HEK293T (cell line): ENCODE measurements around the gene MYH6.

Source experiments
- CTCF ChIA-PET: fragments of 350-600 bp; formaldehyde crosslinking; extraction: SDS; loops from one replicate; lab custom pipeline; 2021; ENCODE audit warnings: antibody characterized with exemption, inconsistent platforms; lab: Yijun Ruan, JAX
- POLR2A ChIA-PET: fragments of 350-600 bp; formaldehyde crosslinking; extraction: SDS; loops from one replicate; lab custom pipeline; 2020; ENCODE audit warnings: antibody characterized with exemption, inconsistent platforms; lab: Yijun Ruan, JAX
- DNase-seq: peaks from one replicate; pipeline ENCODE4 v3.0.0; 2012; ENCODE audit warnings: mixed read lengths; ENCODE audit errors: extremely low spot score
- ARNT ChIP-seq: fragments of 450-650 bp; IDR thresholded peaks from 2 replicates; pipeline ENCODE4 v1.6.1; 2017; ENCODE audit warnings: mild to moderate bottlenecking
- BHLHE40 ChIP-seq: fragments of 450-650 bp; IDR thresholded peaks from 2 replicates; pipeline ENCODE4 v1.6.1; 2016; ENCODE audit warnings: mild to moderate bottlenecking, moderate library complexity, borderline replicate concordance
- CTBP1 ChIP-seq: fragments of 450-650 bp; IDR thresholded peaks from 2 replicates; pipeline ENCODE4 v1.6.1; 2016; ENCODE audit warnings: borderline replicate concordance
- ELF4 ChIP-seq: fragments of 450-650 bp; IDR thresholded peaks from 2 replicates; pipeline ENCODE4 v1.6.1; 2017; ENCODE audit warnings: antibody characterized with exemption
- FOXA1 ChIP-seq: fragments of 450-650 bp; IDR thresholded peaks from 2 replicates; pipeline ENCODE4 v1.6.1; 2016; ENCODE audit warnings: mild to moderate bottlenecking
- FOXK2 ChIP-seq: fragments of 450-650 bp; IDR thresholded peaks from 2 replicates; pipeline ENCODE4 v1.6.1; 2016; ENCODE audit warnings: mild to moderate bottlenecking
- FOXM1 ChIP-seq: fragments of 450-650 bp; IDR thresholded peaks from 2 replicates; pipeline ENCODE4 v1.6.1; 2017; ENCODE audit warnings: mild to moderate bottlenecking, borderline replicate concordance
- HDGF ChIP-seq: fragments of 450-650 bp; IDR thresholded peaks from 2 replicates; pipeline ENCODE4 v1.6.1; 2017; ENCODE audit warnings: antibody characterized with exemption, borderline replicate concordance
- L3MBTL2 ChIP-seq: fragments of 450-650 bp; conservative IDR thresholded peaks from 2 replicates; pipeline ENCODE4 v1.6.1; 2016; ENCODE audit warnings: mild to moderate bottlenecking
- LEF1 ChIP-seq: fragments of 450-650 bp; IDR thresholded peaks from 2 replicates; pipeline ENCODE4 v1.6.1; 2017; ENCODE audit warnings: mild to moderate bottlenecking, borderline replicate concordance
- NFRKB ChIP-seq: fragments of 450-650 bp; IDR thresholded peaks from 2 replicates; pipeline ENCODE4 v1.6.1; 2016; ENCODE audit warnings: mild to moderate bottlenecking, moderate library complexity
- PKNOX1 ChIP-seq: fragments of 450-650 bp; IDR thresholded peaks from 2 replicates; pipeline ENCODE4 v1.6.1; 2016
- SP1 ChIP-seq: fragments of 450-650 bp; IDR thresholded peaks from 2 replicates; pipeline ENCODE4 v1.6.1; 2017
- SUZ12 ChIP-seq: fragments of 450-650 bp; IDR thresholded peaks from 2 replicates; pipeline ENCODE4 v1.6.1; 2016; ENCODE audit warnings: mild to moderate bottlenecking
- TARDBP ChIP-seq: fragments of 450-650 bp; IDR thresholded peaks from 2 replicates; pipeline ENCODE4 v1.6.1; 2016
- ZNF384 ChIP-seq: fragments of 450-650 bp; IDR thresholded peaks from 2 replicates; pipeline ENCODE4 v1.6.1; 2016

MYH6 gene

GRCh38 chr14:23349156-23349845 lies 58.8 kb downstream of the MYH6 start:
- TF ChIP-seq FOXA1 = no peak
- no peak for TF ChIP-seq NFRKB
- no peak for TF ChIP-seq FOXM1
- TF ChIP-seq TARDBP = no peak
- no peak for TF ChIP-seq LEF1
- TF ChIP-seq ARNT = no peak
- TF ChIP-seq HDGF = no peak
- no peak for TF ChIP-seq SP1
- TF ChIP-seq L3MBTL2 = no peak
- TF ChIP-seq CTBP1 = no peak
- TF ChIP-seq ZNF384 = no peak
- TF ChIP-seq ELF4 = no peak
- no peak for TF ChIP-seq FOXK2
- POLR2A ChIA-PET = no interaction called here
- no peak for DNase-seq
- CTCF ChIA-PET = no interaction called here

- DNase-seq = no peak
- POLR2A ChIA-PET = no interaction called here
- TF ChIP-seq CTBP1 (no peak), HDGF (no peak), SP1 (no peak), SUZ12 (no peak), ZNF384 (no peak), ELF4 (no peak), PKNOX1 (no peak), L3MBTL2 (no peak)
- CTCF ChIA-PET = no interaction called here
Measured at GRCh38 chr14:23348297-23348655, 59.8 kb downstream of the MYH6 start.

GRCh38 chr14:23347406-23348296 lies 60.4 kb downstream of the MYH6 start:
- TF ChIP-seq L3MBTL2 (no peak), ZNF384 (no peak), ELF4 (no peak), SUZ12 (no peak), FOXA1 (no peak), FOXM1 (no peak), TARDBP (no peak), LEF1 (no peak), CTBP1 (no peak), HDGF (no peak)
- CTCF ChIA-PET = no interaction called here
- DNase-seq = no peak
- POLR2A ChIA-PET = no interaction called here

- TF ChIP-seq CTBP1 (no peak), PKNOX1 (no peak), ARNT (no peak), FOXA1 (no peak), BHLHE40 (no peak), ZNF384 (no peak), SUZ12 (no peak), ELF4 (no peak), L3MBTL2 (no peak), SP1 (no peak), LEF1 (no peak), NFRKB (no peak), TARDBP (no peak), FOXM1 (no peak), FOXK2 (no peak), HDGF (no peak)
- DNase-seq = no peak
- ChIA-PET CTCF (interaction anchor here (2.3 kb wide), 1 partner anchor 13 kb away, joined by 8 read pairs; no protein-coding TSS in a partner anchor), POLR2A (interaction anchor here (1.8 kb wide), 1 partner anchor 26 kb away, joined by 11 read pairs; the partner anchor contains the start of gene PABPN1)
Measured at GRCh38 chr14:23346693-23347405, 61.2 kb downstream of the MYH6 start.

GRCh38 chr14:23345987-23346692 lies 61.9 kb downstream of the MYH6 start:
- DNase-seq = no peak
- POLR2A ChIA-PET = interaction anchor here (1.1 to 1.8 kb wide), 2 partner anchors 25 to 251 kb away, joined by 3 to 11 read pairs; partner anchors contain the start of genes ACIN1, C14orf119 and PABPN1
- TF ChIP-seq ZNF384 (no peak), PKNOX1 (no peak), CTBP1 (no peak), HDGF (no peak)
- CTCF ChIA-PET = interaction anchor here (0.9 to 2.3 kb wide), 3 partner anchors 14 to 37 kb away, joined by 3 to 8 read pairs (median 5); no protein-coding TSS in a partner anchor
